ENCODE data around the gene ZNF473. TPM values are rescaled to one million over a fixed set of nuclear protein-coding genes. Genes with fewer than 3 reads are reported as not detected.
"Not testable (repeated sequence)": the region's sequence is repeated elsewhere in the genome, so short reads cannot be mapped to it uniquely, and the experiment has no call there.

ZNF473 gene
- total RNA-seq, 1 donor from 2014 or later: 9.7 TPM

GRCh38 chr19:50065938-50066337, 40.1 kb downstream of the ZNF473 start:
- H3K9me3 ChIP-seq (ENCODE audit: insufficient read depth, low read depth, low read length): peaks cover 4% of the 10 kb centered on the region
- no peaks in the 10 kb centered on the region for H3K79me2 ChIP-seq (ENCODE audit: insufficient read depth, low read length)
- Mint-ChIP-seq H3K4me3 (ENCODE audit: unreplicated experiment) (no peak overlapping the region), H3K27me3 (ENCODE audit: low read depth, unreplicated experiment) (no peaks in the 10 kb centered on the region), H3K4me1 (ENCODE audit: low read depth, unreplicated experiment) (no peaks in the 10 kb centered on the region), H3K36me3 (ENCODE audit: low read depth, unreplicated experiment) (no peaks in the 10 kb centered on the region), H3K27ac (ENCODE audit: unreplicated experiment) (no peak overlapping the region), H3K9me3 (ENCODE audit: unreplicated experiment) (peaks cover 24% of the 10 kb centered on the region)
- H2AFZ ChIP-seq (ENCODE audit: low read depth, low read length): no peak overlapping the region
- H3K4me3 ChIP-seq (ENCODE audit: insufficient read depth, low read depth, low read length): no peak overlapping the region
- H4K20me1 ChIP-seq (ENCODE audit: insufficient read depth, low read length): no peaks in the 10 kb centered on the region
- H3K9ac ChIP-seq (ENCODE audit: low read length): no peak overlapping the region
- H3K4me2 ChIP-seq (ENCODE audit: low read length): no peak overlapping the region
- H3K36me3 ChIP-seq (ENCODE audit: insufficient read depth, low read length): no peaks in the 10 kb centered on the region
- no peak overlapping the region for H3K27ac ChIP-seq (ENCODE audit: low read depth, low read length)
- DNase-seq (ENCODE audit: low read depth) (no peak), FAIRE-seq (no peak)
- no peak for TF ChIP-seq CTCF (IDR thresholded peaks at IDR 0.05; ENCODE audit: insufficient read depth, low read depth, low read length)
- no peak for TF ChIP-seq EZH2 (IDR thresholded peaks at IDR 0.05; ENCODE audit: insufficient read depth, low read length)
- H3K4me1 ChIP-seq (ENCODE audit: insufficient read depth, low read length): no peaks in the 10 kb centered on the region
- H3K27me3 ChIP-seq (ENCODE audit: insufficient read depth, low read length): no peaks in the 10 kb centered on the region

GRCh38 chr19:50067575-50067974, 41.8 kb downstream of the ZNF473 start:
- no peaks in the 10 kb centered on the region for H3K4me1 ChIP-seq (ENCODE audit: insufficient read depth, low read length)
- H3K4me3 ChIP-seq (ENCODE audit: insufficient read depth, low read depth, low read length): no peak overlapping the region
- H3K9me3 ChIP-seq (ENCODE audit: insufficient read depth, low read depth, low read length): peaks cover 4% of the 10 kb centered on the region
- Mint-ChIP-seq H3K27me3 (ENCODE audit: low read depth, unreplicated experiment) (no peaks in the 10 kb centered on the region), H3K4me3 (ENCODE audit: unreplicated experiment) (no peak overlapping the region), H3K27ac (ENCODE audit: unreplicated experiment) (no peak overlapping the region), H3K9me3 (ENCODE audit: unreplicated experiment) (peaks cover 24% of the 10 kb centered on the region), H3K4me1 (ENCODE audit: low read depth, unreplicated experiment) (no peaks in the 10 kb centered on the region), H3K36me3 (ENCODE audit: low read depth, unreplicated experiment) (no peaks in the 10 kb centered on the region)
- no peak overlapping the region for H2AFZ ChIP-seq (ENCODE audit: low read depth, low read length)
- DNase-seq (ENCODE audit: low read depth): no peak
- no peak overlapping the region for H3K9ac ChIP-seq (ENCODE audit: low read length)
- H3K27me3 ChIP-seq (ENCODE audit: insufficient read depth, low read length): no peaks in the 10 kb centered on the region
- FAIRE-seq: no peak
- no peaks in the 10 kb centered on the region for H3K36me3 ChIP-seq (ENCODE audit: insufficient read depth, low read length)
- H4K20me1 ChIP-seq (ENCODE audit: insufficient read depth, low read length): no peaks in the 10 kb centered on the region
- TF ChIP-seq EZH2 (IDR thresholded peaks at IDR 0.05; ENCODE audit: insufficient read depth, low read length) (no peak), CTCF (IDR thresholded peaks at IDR 0.05; ENCODE audit: insufficient read depth, low read depth, low read length) (no peak)
- no peak overlapping the region for H3K4me2 ChIP-seq (ENCODE audit: low read length)
- no peak overlapping the region for H3K27ac ChIP-seq (ENCODE audit: low read depth, low read length)
- no peaks in the 10 kb centered on the region for H3K79me2 ChIP-seq (ENCODE audit: insufficient read depth, low read length)

- not testable (repeated sequence) for DNase-seq (ENCODE audit: low read depth); H3K4me1 ChIP-seq (ENCODE audit: insufficient read depth, low read length); H3K4me3 ChIP-seq (ENCODE audit: insufficient read depth, low read depth, low read length); H3K27ac ChIP-seq (ENCODE audit: low read depth, low read length); H3K27me3 ChIP-seq (ENCODE audit: insufficient read depth, low read length); H3K79me2 ChIP-seq (ENCODE audit: insufficient read depth, low read length); H3K4me2 ChIP-seq (ENCODE audit: low read length); H2AFZ ChIP-seq (ENCODE audit: low read depth, low read length); H3K36me3 Mint-ChIP-seq (ENCODE audit: low read depth, unreplicated experiment); H3K4me1 Mint-ChIP-seq (ENCODE audit: low read depth, unreplicated experiment); H3K27me3 Mint-ChIP-seq (ENCODE audit: low read depth, unreplicated experiment); H3K36me3 ChIP-seq (ENCODE audit: insufficient read depth, low read length); H3K9me3 ChIP-seq (ENCODE audit: insufficient read depth, low read depth, low read length); H4K20me1 ChIP-seq (ENCODE audit: insufficient read depth, low read length); H3K4me3 Mint-ChIP-seq (ENCODE audit: unreplicated experiment); H3K9ac ChIP-seq (ENCODE audit: low read length); H3K27ac Mint-ChIP-seq (ENCODE audit: unreplicated experiment); FAIRE-seq
- H3K9me3 Mint-ChIP-seq (ENCODE audit: unreplicated experiment): peaks cover 24% of the 10 kb centered on the region
Measured at GRCh38 chr19:50068382-50068781, 42.6 kb downstream of the ZNF473 start.

DNA sequence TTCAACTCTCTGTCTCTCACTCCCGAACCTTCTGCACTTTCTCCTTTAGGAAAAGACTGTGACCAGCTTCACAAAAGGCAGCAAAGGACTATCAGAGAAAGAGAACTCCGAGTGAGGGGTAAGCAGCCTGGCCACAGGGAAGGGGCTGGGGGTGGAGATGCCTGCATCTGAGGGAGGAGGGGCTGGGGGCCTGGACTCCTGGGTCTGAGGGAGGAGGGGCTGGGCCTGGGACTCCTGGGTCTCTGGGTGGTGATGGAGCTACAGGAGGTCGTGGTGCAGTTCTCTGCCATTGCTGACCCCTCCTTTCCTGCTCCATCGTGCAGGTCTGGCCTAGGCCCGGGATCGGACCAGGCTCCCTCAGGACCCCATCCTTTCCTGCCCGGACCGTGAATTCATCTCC, 49.3 kb downstream of the ZNF473 start:
- peaks cover 19% of the 10 kb centered on the region for H3K9me3 Mint-ChIP-seq (ENCODE audit: unreplicated experiment)
- DNase-seq (ENCODE audit: low read depth); H3K36me3 ChIP-seq (ENCODE audit: insufficient read depth, low read length); H3K4me2 ChIP-seq (ENCODE audit: low read length); H3K4me3 Mint-ChIP-seq (ENCODE audit: unreplicated experiment); H2AFZ ChIP-seq (ENCODE audit: low read depth, low read length); FAIRE-seq; H3K27ac ChIP-seq (ENCODE audit: low read depth, low read length); H3K27me3 Mint-ChIP-seq (ENCODE audit: low read depth, unreplicated experiment); H3K9ac ChIP-seq (ENCODE audit: low read length); H3K79me2 ChIP-seq (ENCODE audit: insufficient read depth, low read length); H3K27ac Mint-ChIP-seq (ENCODE audit: unreplicated experiment); H3K9me3 ChIP-seq (ENCODE audit: insufficient read depth, low read depth, low read length); H3K4me1 ChIP-seq (ENCODE audit: insufficient read depth, low read length); H3K36me3 Mint-ChIP-seq (ENCODE audit: low read depth, unreplicated experiment); H3K4me3 ChIP-seq (ENCODE audit: insufficient read depth, low read depth, low read length); H3K4me1 Mint-ChIP-seq (ENCODE audit: low read depth, unreplicated experiment); H3K27me3 ChIP-seq (ENCODE audit: insufficient read depth, low read length); H4K20me1 ChIP-seq (ENCODE audit: insufficient read depth, low read length): not testable (repeated sequence)

GRCh38 chr19:50075644-50076372, 50.0 kb downstream of the ZNF473 start:
- FAIRE-seq; H3K79me2 ChIP-seq (ENCODE audit: insufficient read depth, low read length); DNase-seq (ENCODE audit: low read depth); H3K36me3 Mint-ChIP-seq (ENCODE audit: low read depth, unreplicated experiment); H3K27ac ChIP-seq (ENCODE audit: low read depth, low read length); H3K27me3 ChIP-seq (ENCODE audit: insufficient read depth, low read length); H3K4me2 ChIP-seq (ENCODE audit: low read length); H3K27me3 Mint-ChIP-seq (ENCODE audit: low read depth, unreplicated experiment); H3K27ac Mint-ChIP-seq (ENCODE audit: unreplicated experiment); H3K4me1 Mint-ChIP-seq (ENCODE audit: low read depth, unreplicated experiment); H3K9me3 ChIP-seq (ENCODE audit: insufficient read depth, low read depth, low read length); H4K20me1 ChIP-seq (ENCODE audit: insufficient read depth, low read length); H3K36me3 ChIP-seq (ENCODE audit: insufficient read depth, low read length); H3K9ac ChIP-seq (ENCODE audit: low read length); H3K4me1 ChIP-seq (ENCODE audit: insufficient read depth, low read length); H3K4me3 Mint-ChIP-seq (ENCODE audit: unreplicated experiment); H2AFZ ChIP-seq (ENCODE audit: low read depth, low read length); H3K4me3 ChIP-seq (ENCODE audit: insufficient read depth, low read depth, low read length): not testable (repeated sequence)
- peaks cover 15% of the 10 kb centered on the region for H3K9me3 Mint-ChIP-seq (ENCODE audit: unreplicated experiment)
